A172 (cell line): ENCODE measurements around the gene BABAM1. TPM values are rescaled to one million over a fixed set of nuclear protein-coding genes. Genes with fewer than 3 reads are reported as not detected.

Experiments used
- DNase-seq: peaks from one replicate; pipeline ENCODE4 v3.0.0-alpha.2; 2015; ENCODE audit warnings: low spot score
- total RNA-seq: library from RNA; depleted of rRNA; stranded (reverse); fragments of >200 nt; shearing (Covaris generic); gene quantifications from 2 replicates; pipeline ENCODE4 v1.2.3, GENCODE V29; 2014

BABAM1 gene
- total RNA-seq, 1 experiment from 2014 or later = 209 TPM

DNA sequence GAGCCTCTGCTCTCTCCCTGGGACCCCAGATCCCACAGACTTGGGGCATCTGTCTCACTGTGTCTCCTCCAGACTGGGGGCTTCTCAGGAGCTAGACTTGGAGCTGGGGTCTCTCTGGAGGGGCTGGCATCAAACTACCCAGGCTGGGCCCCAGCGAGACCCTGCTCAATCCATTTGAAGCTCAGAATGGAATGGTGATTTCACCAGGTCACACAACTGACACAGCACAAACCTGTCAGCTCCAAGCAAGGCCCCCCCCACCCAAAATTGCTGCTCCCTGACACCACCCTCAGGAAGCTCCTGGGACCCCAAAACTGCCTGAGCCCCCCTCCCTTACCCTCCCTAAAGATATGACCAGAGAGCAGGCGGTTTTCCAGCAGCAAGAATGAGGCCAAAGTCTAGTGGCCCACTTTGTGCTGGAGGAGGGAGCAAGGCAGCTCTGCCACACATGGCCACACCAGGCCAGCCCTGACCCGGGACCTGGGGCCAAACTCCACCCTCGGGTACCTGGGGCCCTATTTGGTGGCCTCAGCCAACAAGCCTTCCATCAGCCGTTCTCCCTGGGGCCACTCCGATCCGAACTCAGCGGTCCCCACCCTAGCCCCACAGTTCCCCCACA is 23.9 kb upstream of the BABAM1 start:
- DNase-seq = no peak

DNA sequence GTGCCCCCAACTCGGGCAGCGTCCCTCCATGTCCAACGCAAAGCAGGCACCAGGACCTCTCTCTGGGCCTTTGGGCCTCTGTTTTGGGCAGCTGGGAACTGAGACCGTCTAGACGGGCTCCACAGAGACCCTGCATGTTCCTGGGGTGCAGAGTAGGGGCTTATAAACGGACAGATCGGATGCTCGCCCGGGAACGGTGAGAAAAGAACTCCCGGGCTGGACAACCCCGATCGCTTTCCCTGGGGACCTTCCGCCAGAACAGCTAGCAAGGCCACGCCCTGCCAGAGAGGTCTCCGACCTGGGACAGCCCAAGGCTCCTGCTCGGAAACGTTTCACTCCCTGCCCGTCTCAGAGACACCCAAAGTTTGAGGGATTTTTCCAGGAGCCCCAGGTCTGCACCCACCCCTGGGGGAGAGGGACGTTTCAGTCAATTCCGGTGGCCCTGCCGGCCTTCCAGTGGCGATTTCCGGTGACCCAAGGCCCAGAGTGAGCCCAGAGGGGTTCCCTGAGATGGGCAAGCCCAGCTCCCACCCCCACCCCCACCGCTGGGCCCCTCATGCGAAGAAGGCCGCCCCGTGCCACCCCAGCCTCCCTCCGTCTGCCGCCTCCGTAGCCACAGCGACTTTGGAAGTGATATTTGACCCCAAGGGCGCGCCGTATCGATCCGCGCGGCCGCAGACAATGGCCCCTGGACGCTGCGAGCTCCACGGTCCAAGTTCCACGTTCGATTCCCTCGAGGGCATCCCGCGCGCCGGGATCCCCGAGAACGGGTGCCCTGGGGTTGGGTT is 23.2 kb upstream of the BABAM1 start:
- DNase-seq = no peak

DNA sequence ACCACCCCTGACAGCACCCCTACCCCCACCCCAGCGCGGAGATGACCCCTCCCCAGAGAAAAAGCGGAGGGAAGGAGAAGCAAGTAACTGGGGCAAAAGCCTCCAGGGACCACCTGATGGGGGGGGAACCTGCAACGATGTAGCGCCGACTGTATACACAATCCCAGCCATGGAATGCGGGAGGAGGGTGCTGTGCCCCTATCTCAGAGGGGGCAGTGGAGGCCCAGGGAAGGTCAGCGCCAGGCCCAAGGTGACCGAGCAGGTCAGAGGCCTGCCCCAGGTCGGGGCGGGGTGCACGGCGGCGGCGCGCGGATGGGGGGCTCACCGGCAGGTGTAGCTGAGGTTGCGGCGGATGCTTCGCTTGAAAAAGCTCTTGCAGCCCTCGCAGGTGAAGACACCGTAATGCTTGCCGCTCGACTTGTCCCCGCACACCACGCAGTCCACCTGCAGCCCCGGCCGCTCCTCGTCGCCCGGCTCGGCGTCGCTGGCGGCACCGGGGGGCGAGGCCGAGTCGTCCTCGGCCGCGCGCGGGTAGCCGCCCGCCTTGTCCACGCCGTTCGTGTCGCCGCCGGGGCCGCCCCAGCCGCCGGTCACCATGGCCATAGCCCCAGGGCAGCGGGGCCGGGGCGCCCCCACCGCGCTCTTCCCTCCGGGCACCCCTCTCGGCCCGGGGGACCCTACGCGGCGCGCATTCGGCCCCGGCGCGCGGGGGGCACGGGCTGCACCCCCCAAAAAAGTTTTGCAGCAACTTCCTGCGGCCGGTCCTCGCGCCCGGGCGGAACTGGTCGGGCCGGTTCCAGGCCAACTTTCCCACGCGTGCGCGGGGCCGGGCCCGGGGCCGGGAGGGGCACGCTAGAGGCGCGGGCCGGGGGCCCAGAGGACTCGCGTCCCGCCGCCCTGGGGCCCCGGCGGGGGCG is 22.4 kb upstream of the BABAM1 start:
- no peak for DNase-seq

DNA sequence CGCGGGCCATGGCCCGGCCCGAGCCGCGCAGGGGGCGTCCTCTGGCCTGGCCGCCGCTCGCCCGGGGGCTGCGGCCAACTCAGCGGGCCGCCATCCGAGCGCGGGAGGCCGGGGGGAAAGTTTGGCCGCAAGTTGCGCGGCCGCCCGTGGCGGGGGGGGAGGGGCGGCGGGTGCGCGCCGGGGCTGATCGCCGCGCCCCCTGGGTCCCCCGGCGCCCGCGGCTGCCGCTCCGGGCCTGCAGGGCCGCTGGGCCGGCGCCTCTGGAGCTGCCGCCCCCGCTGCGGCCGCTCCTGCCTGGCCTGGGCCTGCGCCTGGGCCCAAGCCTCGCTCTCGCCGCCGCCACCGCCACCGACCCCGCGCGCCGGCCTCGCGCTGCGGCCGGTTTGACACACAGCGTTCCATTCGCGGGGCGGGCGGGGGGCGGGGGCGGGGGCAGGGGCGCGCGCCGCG is 21.7 kb upstream of the BABAM1 start, which contains the start of gene NR2F6:
NR2F6 (minus strand) TSS at position 385 of the 450 bp plus-strand sequence. CDS start 699 bp downstream, outside the sequence.
- no peak for DNase-seq

DNA sequence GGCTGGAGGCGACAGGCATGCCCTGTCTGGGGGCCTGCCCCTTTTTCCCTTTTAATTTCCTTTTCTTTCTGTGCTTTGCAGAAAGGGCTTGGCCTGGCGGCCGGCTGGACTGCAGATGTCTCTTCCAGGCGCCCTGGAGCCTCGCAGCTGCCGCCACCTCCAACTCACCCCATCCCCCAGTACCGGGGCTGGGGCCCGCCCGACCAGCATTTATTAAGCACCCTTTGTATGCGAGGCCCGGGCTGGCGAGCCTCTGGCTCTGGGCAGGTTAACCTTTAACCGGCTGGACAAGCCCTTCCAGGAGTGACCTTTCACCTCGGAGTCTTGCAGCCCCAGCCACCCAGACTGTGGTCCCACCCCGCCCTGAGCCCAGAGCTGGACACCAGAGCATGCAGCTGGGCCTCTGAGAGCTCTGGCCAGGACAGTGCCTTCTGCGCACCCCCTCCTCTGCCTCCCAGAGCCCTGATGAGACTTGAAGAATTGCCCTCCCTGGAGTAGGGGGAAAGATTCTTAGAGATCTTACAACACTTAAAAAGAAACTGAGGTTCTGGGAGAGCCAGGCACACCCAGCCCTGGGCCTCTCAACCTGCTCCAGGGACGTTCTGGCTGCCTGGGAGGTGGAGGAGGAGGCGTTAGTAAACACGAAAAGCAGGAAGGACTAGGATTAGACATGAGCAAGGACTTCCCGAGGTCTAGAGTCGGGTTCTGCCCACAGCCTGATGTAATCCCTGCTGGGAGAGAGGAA is 20.4 kb upstream of the BABAM1 start:
- no peak for DNase-seq

DNA sequence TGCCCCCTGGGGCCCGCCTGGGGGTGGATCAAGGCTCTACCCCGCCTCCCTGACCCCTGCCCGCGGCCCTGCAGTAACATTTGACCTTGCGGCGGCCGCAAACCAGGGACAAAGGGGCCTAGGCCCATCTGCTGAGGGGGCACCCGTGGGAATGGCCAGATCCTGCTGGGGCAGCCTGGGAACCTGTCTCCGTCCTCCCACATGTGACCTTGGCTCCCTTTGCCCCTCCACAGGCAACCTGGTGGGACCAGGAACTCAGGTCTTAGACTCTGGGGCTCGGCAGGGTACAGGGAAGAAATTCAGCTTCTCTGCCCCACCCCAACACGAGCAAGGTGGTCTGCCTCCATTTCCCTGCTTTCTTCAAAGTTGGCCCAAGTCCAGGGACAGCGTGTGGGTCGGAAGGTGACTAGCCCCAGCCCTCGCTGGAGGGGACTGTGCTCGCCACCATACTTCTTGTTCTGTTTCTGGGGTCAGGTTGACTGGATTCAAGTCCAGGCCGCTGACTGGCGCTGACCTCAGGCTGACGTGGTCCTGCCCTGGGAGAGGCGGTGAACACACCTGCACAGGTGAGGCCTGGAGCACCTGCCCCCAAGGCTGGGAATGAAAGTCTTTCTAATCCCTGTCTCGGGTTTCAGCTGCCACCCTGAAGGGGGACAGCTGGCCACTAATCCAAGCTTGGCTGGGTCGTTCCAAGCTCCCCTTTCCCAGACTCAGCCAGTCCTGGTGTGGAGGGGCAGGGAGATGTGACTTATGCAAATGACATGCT is 19.0 kb upstream of the BABAM1 start:
- no peak for DNase-seq

DNA sequence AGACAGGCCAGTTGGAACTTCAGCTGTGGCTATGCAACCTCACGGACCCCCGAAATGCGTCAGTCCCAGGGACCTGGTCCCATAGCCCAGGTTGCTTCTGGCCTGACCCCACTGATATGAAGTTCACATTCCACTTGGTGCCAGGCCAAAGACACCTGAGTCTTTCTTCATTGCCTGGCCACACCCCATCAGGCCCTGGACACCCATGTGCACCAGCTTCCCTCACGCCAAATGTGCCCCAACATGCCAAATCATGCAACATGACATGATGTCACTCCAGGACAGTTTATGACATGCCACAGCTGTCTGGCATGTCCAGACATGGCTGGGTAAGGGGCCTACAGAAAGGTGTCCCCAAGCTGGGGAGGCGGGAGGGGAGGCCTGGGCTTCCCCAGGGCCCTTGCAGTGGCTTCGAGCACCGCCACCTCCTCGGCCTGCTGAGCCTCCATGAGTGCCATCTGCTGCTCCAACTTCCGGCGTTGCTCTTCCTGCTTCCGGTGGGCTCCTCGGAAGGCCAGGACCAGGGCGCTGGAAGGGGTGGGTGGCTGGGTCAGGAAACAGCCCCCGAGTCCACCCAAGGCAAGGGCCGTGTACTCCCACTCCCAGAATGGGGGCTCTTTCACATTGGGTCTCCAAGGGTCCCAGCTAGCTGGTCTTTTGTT is 17.2 kb upstream of the BABAM1 start:
- no peak for DNase-seq

DNA sequence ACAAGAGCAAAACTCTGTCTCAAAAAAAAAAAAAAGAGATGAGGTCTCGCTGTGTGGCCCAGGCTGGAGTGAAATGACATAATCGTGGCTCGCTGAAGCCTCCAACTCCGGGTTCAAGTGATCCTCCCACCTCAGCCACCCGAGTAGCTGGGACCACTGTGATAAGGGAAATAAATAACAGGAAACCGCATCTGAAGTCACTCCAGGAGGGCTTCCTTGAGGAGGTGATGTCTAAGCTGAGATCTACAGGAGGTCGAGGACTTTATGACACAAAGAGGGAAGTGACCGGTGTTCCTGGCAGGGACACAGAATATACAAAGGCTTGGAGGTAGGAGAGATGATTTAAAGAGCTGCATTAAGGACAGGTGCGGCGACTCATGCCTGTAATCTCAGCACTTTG is 12.6 kb upstream of the BABAM1 start:
- DNase-seq = no peak

DNA sequence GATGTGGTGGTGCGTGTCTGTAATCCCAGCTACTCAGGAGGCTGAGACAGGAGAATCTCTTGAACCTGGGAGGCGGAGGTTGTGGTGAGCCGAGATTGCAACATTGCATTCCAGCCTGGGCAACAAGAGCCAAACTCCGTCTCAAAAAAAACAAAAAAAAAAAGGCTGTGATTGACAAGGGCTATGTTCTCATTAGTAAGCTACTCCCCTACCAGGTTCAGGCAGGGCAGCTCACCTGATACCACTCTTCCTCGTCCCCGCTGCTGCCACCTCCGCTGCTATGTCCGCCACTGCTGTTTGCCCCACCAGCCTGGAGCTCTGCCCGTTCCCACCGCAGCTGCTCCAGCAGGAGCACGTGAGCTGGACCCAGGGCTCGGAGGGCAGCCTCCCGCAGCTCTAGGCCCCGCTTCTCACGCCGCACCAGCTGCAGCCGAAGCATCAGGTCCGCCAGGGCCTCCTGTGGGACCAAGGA is 12.1 kb upstream of the BABAM1 start:
- no peak for DNase-seq

DNA sequence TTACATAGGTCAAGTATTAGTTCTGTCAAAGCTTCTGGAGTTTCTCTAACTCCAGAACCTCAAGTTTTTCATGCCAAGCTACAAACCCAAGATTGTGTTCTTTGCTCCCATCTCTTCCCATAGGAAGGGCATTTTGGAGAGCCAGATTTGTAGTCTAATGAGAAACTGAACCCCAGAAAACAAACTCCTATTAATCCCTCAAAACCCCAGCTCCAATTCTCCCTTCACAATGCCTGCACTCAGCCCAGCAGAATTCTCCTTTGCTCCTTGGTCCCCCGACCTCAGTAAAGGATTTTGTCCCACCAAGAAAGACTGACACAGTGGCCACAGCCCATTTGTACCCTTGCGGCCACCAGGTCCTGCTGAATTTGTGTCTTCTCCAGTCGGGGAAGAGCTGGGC is 11.1 kb upstream of the BABAM1 start:
- no peak for DNase-seq

DNA sequence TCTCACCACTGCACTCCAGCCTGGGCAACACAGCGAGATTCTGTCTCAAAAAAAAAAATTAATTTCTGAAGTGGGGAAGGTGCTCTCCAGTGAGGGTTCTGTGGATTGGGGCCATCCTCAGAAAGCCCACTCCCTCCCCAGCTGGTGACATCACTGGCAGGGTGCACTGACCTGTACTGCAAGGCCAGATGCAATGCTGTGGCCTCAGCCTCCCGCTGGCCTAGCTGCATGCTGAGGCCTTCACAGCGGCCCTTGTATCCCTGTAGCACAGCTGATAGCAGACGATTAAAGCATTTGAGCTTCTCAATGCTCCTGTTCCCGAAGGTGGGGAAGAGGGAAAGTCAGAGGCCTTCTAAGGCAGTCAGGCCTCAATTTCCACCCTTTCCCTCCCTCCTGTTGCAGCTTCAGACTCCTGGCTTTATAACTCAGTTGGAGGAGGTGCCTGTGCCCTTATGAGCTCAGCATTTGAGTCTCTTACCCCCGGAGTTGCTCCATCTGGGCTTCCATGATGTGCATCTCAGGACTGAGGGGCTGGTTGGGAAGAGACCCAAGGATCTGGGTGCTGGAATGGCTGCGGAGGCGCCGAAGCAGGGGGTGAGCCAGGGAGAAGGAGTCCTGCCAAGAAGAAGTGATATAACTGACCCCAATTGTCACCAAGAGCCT is 8.0 kb upstream of the BABAM1 start:
- peak; percentile 44 for DNase-seq

DNA sequence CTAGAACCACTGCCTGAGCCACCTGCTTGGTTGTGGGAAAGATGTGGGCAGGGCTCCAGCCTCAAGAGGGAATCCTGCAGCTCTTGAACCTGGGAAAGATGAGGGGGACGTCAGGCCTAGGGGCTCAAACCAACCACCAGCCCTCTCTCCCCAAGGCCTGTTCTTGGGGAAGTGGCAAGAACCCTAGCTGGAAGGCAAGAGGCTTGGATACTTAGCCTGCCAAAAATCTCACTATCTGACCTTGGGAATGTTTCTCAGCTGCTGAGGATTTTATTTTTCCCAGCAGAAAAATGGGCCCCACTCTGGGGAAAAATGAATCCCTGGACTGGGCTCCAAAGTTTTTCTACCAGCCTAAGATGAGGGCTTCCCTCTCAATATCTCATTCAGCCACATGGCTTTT is 7.3 kb upstream of the BABAM1 start:
- no peak for DNase-seq

DNA sequence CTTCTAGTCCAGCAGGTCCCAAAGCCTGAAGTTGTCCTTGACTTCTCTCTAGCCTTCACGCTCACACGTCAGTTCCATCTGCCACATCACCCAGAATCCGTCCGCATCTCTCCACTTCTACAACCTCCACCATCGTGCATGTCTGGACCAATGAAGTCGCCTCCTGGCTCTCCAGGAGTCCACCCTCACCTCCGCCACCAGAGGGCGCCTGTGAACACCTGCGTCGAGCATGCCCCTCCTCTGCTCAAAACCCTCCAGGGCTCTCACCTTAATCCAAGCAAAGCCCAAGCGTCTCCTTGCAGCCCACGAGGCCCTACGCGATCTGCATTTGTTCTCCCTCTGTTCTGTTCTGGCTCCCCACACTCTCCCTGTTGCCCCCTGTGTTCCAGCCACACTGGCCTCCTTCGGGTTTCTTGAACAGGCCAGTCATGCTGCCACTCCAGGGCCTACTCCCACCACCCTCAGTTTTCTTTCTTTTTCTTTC is 6.4 kb upstream of the BABAM1 start:
- DNase-seq = peak; percentile 75

DNA sequence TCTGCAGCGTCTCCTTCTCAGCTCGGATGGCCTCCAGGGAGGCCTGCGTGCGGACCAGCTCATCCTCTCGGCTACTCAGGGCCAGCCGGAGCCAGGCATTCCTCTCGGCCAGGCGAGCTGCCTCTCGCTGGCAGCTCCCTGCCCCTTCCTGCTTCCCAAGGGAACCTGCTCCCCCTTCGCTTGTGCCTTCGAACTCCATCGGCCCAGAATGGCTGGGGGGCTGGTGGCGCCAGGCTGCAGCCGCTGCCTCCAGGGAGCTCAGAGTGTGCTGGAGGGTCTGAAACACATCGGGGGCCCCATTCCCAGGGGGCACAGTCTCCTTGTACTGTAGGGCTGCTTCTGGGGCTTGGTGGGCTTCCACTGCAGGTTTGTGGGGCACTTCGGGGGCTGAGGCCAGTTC is 4.7 kb upstream of the BABAM1 start:
- no peak for DNase-seq

DNA sequence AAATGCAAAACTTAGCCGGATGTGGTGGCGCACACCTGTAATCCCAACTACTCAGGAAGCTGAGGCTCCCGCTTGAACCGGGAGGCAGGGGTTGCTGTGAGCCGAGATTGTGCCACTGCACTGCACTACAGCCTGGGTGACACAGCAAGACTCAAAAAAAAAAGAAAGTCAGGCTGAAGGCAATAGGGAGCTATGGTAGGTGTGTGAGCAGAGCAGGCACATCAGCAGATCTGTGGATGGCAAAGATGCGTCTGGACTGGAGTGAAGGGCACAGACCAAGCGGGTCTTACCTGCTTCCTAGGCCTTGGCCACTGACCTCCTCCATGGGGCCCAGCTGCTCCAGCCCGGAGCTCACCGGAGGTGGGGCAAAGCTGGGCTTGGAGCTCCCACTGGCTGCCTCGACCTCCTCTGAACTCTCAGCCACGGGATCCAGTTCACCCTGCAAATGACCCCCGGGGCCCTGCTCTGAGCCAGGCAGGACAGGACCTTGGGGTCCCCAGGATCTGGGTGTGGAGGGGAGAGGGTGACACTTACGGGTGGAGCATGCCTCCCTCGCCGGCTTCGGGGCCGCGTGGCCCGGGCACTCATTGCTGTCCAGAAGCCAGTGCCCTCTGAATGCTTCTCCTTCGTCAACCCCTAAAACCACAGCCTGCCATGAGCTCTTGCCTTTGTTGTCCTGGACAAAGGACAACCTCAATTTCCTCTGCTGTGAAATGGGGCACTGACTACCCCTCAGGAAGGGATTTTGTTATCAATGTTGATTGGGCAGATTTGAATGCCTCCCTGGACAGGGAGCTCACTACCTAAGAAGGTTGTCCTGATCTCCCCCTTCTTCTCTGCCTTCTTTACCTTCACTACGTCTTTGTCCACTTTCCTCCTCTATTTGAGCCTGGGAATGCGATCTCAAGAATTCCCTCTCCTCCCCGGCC is 3.3 kb upstream of the BABAM1 start:
- no peak for DNase-seq

DNA sequence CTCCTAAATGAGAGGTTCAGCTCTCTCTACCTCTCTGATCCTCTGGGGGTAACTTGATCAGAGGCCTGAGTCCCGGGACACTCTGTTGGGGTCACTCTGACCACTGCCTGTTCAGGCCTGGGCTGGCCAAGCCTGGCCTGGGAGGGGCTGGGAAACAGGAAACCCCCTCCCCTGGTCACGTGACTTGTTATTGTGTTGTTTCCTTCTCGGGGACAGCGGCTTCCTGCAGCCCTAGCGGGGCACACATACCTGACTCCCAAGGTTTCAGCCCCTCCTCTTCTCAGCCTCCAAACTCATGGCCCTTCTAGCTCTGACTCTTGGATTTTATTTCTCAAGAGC is 2.6 kb upstream of the BABAM1 start, which contains the start of gene USHBP1:
USHBP1 (minus strand) TSS at position 105 of the 339 bp plus-strand sequence. CDS start 446 bp downstream, outside the sequence.
- no peak for DNase-seq

DNA sequence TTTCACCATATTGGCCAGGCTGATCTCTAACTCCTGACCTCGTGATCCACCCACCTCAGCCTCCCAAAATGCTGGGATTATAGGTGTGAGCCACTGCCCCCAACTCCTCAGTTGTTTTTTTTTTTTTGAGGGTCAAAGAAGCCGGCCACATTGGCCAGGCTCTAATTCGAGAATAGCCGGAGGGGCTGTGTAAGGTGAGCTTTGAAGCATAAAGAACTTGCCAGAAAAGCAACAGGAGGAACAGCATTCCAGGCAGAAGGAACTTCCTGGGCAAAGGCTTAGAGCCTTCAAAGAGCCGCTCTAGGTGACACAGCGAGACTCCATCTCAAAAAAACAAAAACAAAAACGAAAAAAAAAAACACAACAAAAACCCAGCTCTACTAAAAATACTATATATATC is 1.2 kb upstream of the BABAM1 start:
- DNase-seq = no peak

DNA sequence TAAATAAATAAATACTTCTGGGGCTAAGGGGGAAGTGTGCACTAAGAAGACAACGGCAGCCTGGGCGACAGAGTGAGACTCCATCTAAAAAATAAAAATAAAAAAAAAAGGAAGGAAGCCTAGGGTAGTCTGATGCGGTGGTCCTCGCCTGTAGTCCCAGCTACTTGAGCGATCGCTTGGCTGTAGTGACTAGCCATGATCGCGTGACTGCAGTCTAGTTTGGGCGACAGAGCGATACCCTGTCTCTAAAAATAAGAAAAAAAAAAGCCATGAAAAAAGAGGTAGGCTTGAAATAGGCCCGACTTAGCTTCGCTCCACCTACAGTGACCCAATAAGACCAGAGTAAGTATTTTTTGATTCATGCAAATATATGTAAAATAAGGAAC is 661 bp upstream of the BABAM1 start:
- DNase-seq = no peak
